SK-N-SH treated with all-trans-retinoic acid at 6 μM for 48 hours (cell line): ENCODE results near the gene ZXDC.

Source experiments
- ATAC-seq: fragments of 200-7000 bp; cut with Tn5 transposase; 3 replicates; pipeline ENCODE4 v1.9.1; 2020; ENCODE audit warnings: mild to moderate bottlenecking, moderate library complexity
- ARNTL ChIP-seq: fragments of 450-650 bp; formaldehyde crosslinking; IDR thresholded peaks from 2 replicates; pipeline ENCODE4 v1.5.0; 2020; ENCODE audit warnings: low read depth, mild to moderate bottlenecking, moderate library complexity, borderline replicate concordance
- BACH2 ChIP-seq: fragments of 250-450 bp; sonication (Bioruptor Pico); IDR thresholded peaks from 2 replicates; pipeline ENCODE4 v1.9.0; 2021; ENCODE audit warnings: mild to moderate bottlenecking, borderline replicate concordance
- CREB5 ChIP-seq: fragments of 250-450 bp; sonication (Bioruptor Pico); IDR thresholded peaks from 2 replicates; pipeline ENCODE4 v1.5.1; 2020; ENCODE audit warnings: low read depth, mild to moderate bottlenecking, moderate library complexity
- CSDC2 ChIP-seq: fragments of 250-450 bp; sonication (Bioruptor Pico); IDR thresholded peaks from 2 replicates; pipeline ENCODE4 v1.5.0; 2020; ENCODE audit warnings: mild to moderate bottlenecking, moderate library complexity
- ESRRG ChIP-seq: fragments of 250-450 bp; sonication (Bioruptor Pico); IDR thresholded peaks from 2 replicates; pipeline ENCODE4 v1.6.1; 2021; ENCODE audit warnings: mild to moderate bottlenecking
- GLIS3 ChIP-seq: fragments of 250-450 bp; sonication (Bioruptor Pico); IDR thresholded peaks from 2 replicates; pipeline ENCODE4 v1.5.0; 2020; ENCODE audit warnings: mild to moderate bottlenecking, moderate library complexity
- ISL1 ChIP-seq: fragments of 250-450 bp; sonication (Bioruptor Pico); IDR thresholded peaks from 2 replicates; pipeline ENCODE4 v2.1.2; 2022; ENCODE audit warnings: mild to moderate bottlenecking, moderate library complexity
- OSR1 ChIP-seq: fragments of 250-450 bp; sonication (Bioruptor Pico); IDR thresholded peaks from 2 replicates; pipeline ENCODE4 v1.8.0; 2022; ENCODE audit warnings: moderate library complexity, mild to moderate bottlenecking, inconsistent platforms
- PATZ1 ChIP-seq: fragments of 250-450 bp; sonication (Bioruptor Pico); IDR thresholded peaks from 2 replicates; pipeline ENCODE4 v1.8.0; 2020; ENCODE audit warnings: mild to moderate bottlenecking, moderate library complexity, borderline replicate concordance
- PPARA ChIP-seq: fragments of 250-450 bp; sonication (Bioruptor Pico); IDR thresholded peaks from 2 replicates; pipeline ENCODE4 v1.5.0; 2020; ENCODE audit warnings: mild to moderate bottlenecking, borderline replicate concordance
- RARB ChIP-seq: fragments of 250-450 bp; sonication (Bioruptor Pico); IDR thresholded peaks from 2 replicates; pipeline ENCODE4 v1.8.0; 2021; ENCODE audit warnings: mild to moderate bottlenecking, moderate library complexity
- SNAI2 ChIP-seq: fragments of 250-450 bp; sonication (Bioruptor Pico); IDR thresholded peaks from 2 replicates; pipeline ENCODE4 v1.5.0; 2020; ENCODE audit warnings: mild to moderate bottlenecking, moderate library complexity
- TCF4 ChIP-seq: fragments of 250-450 bp; sonication (Bioruptor Pico); IDR thresholded peaks from 2 replicates; pipeline ENCODE4 v1.8.0; 2021; ENCODE audit warnings: mild to moderate bottlenecking, moderate library complexity, borderline replicate concordance
- TOX ChIP-seq: fragments of 250-450 bp; sonication (Bioruptor Pico); IDR thresholded peaks from 2 replicates; pipeline ENCODE4 v1.8.0; 2021; ENCODE audit warnings: mild to moderate bottlenecking, moderate library complexity, borderline replicate concordance
- TSHZ2 ChIP-seq: fragments of 250-450 bp; sonication (Bioruptor Pico); IDR thresholded peaks from 2 replicates; pipeline ENCODE4 v1.5.0; 2020; ENCODE audit warnings: mild to moderate bottlenecking, moderate library complexity
- ZC3H10 ChIP-seq: fragments of 250-450 bp; sonication (Bioruptor Pico); IDR thresholded peaks from 2 replicates; pipeline ENCODE4 v1.5.1; 2021; ENCODE audit warnings: mild to moderate bottlenecking, moderate library complexity
- ZFP3 ChIP-seq: fragments of 250-450 bp; sonication (Bioruptor Pico); IDR thresholded peaks from 2 replicates; pipeline ENCODE4 v1.5.0; 2020; ENCODE audit warnings: mild to moderate bottlenecking, moderate library complexity
- ZFP30 ChIP-seq: fragments of 450-650 bp; formaldehyde crosslinking; IDR thresholded peaks from 2 replicates; pipeline ENCODE4 v1.5.0; 2022; ENCODE audit warnings: mild to moderate bottlenecking, moderate library complexity
- ZNF565 ChIP-seq: fragments of 450-650 bp; formaldehyde crosslinking; conservative IDR thresholded peaks from 2 replicates; pipeline ENCODE4 v1.5.0; 2020; ENCODE audit warnings: low read depth, mild to moderate bottlenecking, moderate library complexity
- ZNF70 ChIP-seq: fragments of 450-650 bp; formaldehyde crosslinking; IDR thresholded peaks from 2 replicates; pipeline ENCODE4 v1.5.0; 2020; ENCODE audit warnings: mild to moderate bottlenecking, moderate library complexity
- ZNF8 ChIP-seq: fragments of 450-650 bp; formaldehyde crosslinking; IDR thresholded peaks from 2 replicates; pipeline ENCODE4 v1.5.0; 2020; ENCODE audit warnings: mild to moderate bottlenecking, moderate library complexity

ZXDC gene

GRCh38 chr3:126510308-126510910, 34.7 kb upstream of the ZXDC start:
- no peak for TF ChIP-seq CREB5 (CRISPR knock-in tag)
- TF ChIP-seq ZFP3 (CRISPR knock-in tag), result no peak
- TF ChIP-seq PPARA (CRISPR knock-in tag), result no peak
- no peak for TF ChIP-seq RARB (CRISPR knock-in tag)
- TF ChIP-seq ISL1, result no peak
- no peak for TF ChIP-seq ZC3H10 (CRISPR knock-in tag)
- no peak for ATAC-seq

GRCh38 chr3:126509597-126510307, 34.1 kb upstream of the ZXDC start:
- ATAC-seq, result no peak
- TF ChIP-seq ZFP30 (CRISPR knock-in tag) (no peak), ESRRG (no peak), GLIS3 (CRISPR knock-in tag) (no peak), SNAI2 (CRISPR knock-in tag) (no peak)
- TF ChIP-seq, all 23 proteins: peak for 0

GRCh38 chr3:126508564-126508964, 32.9 kb upstream of the ZXDC start:
- no peak for ATAC-seq
- TF ChIP-seq BACH2, result no peak
- no peak for TF ChIP-seq TOX (CRISPR knock-in tag)
- TF ChIP-seq ZNF8 (CRISPR knock-in tag), result no peak
- TF ChIP-seq ZFP3 (CRISPR knock-in tag), result no peak
- TF ChIP-seq GLIS3 (CRISPR knock-in tag), result no peak
- TF ChIP-seq, all 23 proteins: peak for 0

- TF ChIP-seq CSDC2 (CRISPR knock-in tag), result no peak
- no peak for TF ChIP-seq ZFP3 (CRISPR knock-in tag)
- TF ChIP-seq RARB (CRISPR knock-in tag), result no peak
- TF ChIP-seq BACH2, result no peak
- no peak for TF ChIP-seq ARNTL (CRISPR knock-in tag)
- TF ChIP-seq TOX (CRISPR knock-in tag), result no peak
- ATAC-seq, result no peak
Measured at GRCh38 chr3:126507886-126508285, 32.2 kb upstream of the ZXDC start.

- no peak for TF ChIP-seq BACH2
- no peak for TF ChIP-seq TCF4 (CRISPR knock-in tag)
- TF ChIP-seq ZNF565 (CRISPR knock-in tag), result no peak
- TF ChIP-seq, all 23 proteins: peak for 0
Measured at GRCh38 chr3:126503701-126504100, 28.0 kb upstream of the ZXDC start.

GRCh38 chr3:126502656-126503055, 27.0 kb upstream of the ZXDC start:
- no peak for TF ChIP-seq ARNTL (CRISPR knock-in tag)
- TF ChIP-seq CREB5 (CRISPR knock-in tag), result no peak
- TF ChIP-seq ISL1, result no peak
- no peak for TF ChIP-seq PATZ1 (CRISPR knock-in tag)
- no peak for TF ChIP-seq OSR1 (CRISPR knock-in tag)
- TF ChIP-seq ZNF565 (CRISPR knock-in tag), result no peak
- TF ChIP-seq ZFP3 (CRISPR knock-in tag), result no peak
- TF ChIP-seq TSHZ2 (CRISPR knock-in tag), result no peak
- TF ChIP-seq GLIS3 (CRISPR knock-in tag), result no peak
- no peak for TF ChIP-seq ZNF8 (CRISPR knock-in tag)
- no peak for TF ChIP-seq RARB (CRISPR knock-in tag)
- TF ChIP-seq SNAI2 (CRISPR knock-in tag), result no peak
- no peak for TF ChIP-seq BACH2
- TF ChIP-seq ZFP30 (CRISPR knock-in tag), result no peak
- no peak for TF ChIP-seq ZNF70 (CRISPR knock-in tag)
- no peak for TF ChIP-seq CSDC2 (CRISPR knock-in tag)
- no peak for TF ChIP-seq PPARA (CRISPR knock-in tag)
- no peak for TF ChIP-seq TCF4 (CRISPR knock-in tag)
- TF ChIP-seq ESRRG, result no peak
- no peak for ATAC-seq

More at GRCh38 chr3:126503701-126504100, 28.0 kb upstream of the ZXDC start:
- no peak for ATAC-seq
